ENCODE data around the gene MPP2.

The MPP2 gene

DNA sequence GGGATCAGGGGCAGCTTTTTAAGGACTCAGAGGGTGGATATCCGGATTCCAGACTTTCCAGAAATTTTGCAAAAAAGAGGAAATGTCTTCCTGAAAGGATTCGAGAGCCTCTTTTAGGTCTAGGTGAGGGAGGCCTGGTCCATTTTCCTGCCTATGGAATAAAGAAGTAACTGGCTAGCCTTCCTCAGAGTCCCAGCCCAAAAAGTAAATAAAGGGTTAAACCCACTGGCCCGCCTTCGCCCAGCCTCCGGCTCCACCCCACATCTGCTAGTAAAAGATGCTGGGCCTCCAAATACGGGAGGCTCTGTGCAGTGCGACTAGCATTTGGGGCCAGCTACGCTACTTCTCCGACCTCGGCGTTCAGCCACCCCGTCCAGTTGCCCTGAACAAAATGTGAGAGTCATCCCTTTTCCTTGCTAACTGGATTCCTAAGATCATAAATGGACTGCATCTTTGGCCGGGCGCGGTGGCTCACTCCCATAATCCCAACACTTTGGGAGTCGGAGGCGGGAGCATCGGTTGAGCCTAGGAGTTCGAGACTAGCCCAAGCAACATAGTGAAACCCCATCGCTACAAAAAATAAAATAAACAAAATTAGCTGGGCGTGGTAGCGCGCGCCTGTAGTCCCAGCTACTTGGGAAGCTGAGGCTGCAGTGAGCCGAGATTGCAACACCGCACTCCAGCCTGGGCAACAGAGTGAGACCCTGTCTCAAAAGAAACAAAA is 824 bp upstream of the MPP2 start:
- DNase-seq (ENCODE audit: extremely low spot score): peak; percentile 80
- POLR2A ChIA-PET: interaction anchor here (0.8 to 1.8 kb wide), 2 partner anchors 18 to 30 kb away, joined by 3 to 8 read pairs; no protein-coding TSS in a partner anchor
- no peak for TF ChIP-seq BHLHE40 (IDR thresholded peaks at IDR 0.05; ENCODE audit: borderline replicate concordance)
- TF ChIP-seq ZNF384 (IDR thresholded peaks at IDR 0.05): no peak
- TF ChIP-seq SP1 (IDR thresholded peaks at IDR 0.05): no peak
- 0 out of 2 replicates have a peak, but pooled peaks have one; percentile 7 for TF ChIP-seq L3MBTL2 (conservative IDR thresholded peaks at IDR 0.05)
- no peak for TF ChIP-seq FOXA1 (IDR thresholded peaks at IDR 0.05)
- TF ChIP-seq FOXM1 (IDR thresholded peaks at IDR 0.05; ENCODE audit: borderline replicate concordance): peak; percentile 67
- TF ChIP-seq, protein P1, sequence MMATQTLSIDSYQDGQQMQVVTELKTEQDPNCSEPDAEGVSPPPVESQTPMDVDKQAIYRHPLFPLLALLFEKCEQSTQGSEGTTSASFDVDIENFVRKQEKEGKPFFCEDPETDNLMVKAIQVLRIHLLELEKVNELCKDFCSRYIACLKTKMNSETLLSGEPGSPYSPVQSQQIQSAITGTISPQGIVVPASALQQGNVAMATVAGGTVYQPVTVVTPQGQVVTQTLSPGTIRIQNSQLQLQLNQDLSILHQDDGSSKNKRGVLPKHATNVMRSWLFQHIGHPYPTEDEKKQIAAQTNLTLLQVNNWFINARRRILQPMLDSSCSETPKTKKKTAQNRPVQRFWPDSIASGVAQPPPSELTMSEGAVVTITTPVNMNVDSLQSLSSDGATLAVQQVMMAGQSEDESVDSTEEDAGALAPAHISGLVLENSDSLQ (IDR thresholded peaks at IDR 0.05): no peak
- TF ChIP-seq CTBP1 (IDR thresholded peaks at IDR 0.05; ENCODE audit: borderline replicate concordance): 0 out of 2 replicates have a peak, but pooled peaks have one; percentile 25
- CTCF ChIA-PET: interaction anchor here (0.7 to 2.5 kb wide), 4 partner anchors 10 to 1378 kb away, joined by 3 to 13 read pairs (median 5); no protein-coding TSS in a partner anchor

DNA sequence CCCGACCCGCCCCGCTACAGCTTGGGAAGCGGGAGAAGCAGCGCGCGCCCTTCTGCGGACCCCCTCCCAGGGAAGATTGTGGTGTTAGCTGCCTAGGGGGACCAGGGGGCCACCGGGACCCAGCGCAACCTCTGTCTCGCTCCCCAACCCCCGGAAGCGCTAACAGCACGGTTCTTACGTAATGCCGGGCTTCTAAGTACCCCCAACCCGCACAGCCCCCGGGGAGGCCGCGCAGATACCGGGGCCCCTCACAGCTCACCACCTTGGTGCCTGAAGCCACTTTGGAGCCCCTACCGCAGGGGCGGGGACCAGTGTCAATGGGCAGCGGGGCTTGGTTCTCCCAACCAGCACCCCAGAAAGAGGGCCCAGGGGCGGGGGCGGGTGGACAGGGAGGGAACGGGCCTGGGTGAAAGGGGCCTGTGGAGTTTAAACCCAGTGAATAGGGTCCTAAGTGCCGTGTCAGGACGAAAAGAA is 348 bp downstream of the MPP2 start:
- no peak for TF ChIP-seq FOXK2 (IDR thresholded peaks at IDR 0.05)
- no peak for TF ChIP-seq FOXM1 (IDR thresholded peaks at IDR 0.05; ENCODE audit: borderline replicate concordance)
- CTCF ChIA-PET: interaction anchor here (1.2 to 2.5 kb wide), 3 partner anchors 34 to 87 kb away, joined by 3 to 13 read pairs (median 3); no protein-coding TSS in a partner anchor
- POLR2A ChIA-PET: no interaction called here
- DNase-seq (ENCODE audit: extremely low spot score): no peak

DNA sequence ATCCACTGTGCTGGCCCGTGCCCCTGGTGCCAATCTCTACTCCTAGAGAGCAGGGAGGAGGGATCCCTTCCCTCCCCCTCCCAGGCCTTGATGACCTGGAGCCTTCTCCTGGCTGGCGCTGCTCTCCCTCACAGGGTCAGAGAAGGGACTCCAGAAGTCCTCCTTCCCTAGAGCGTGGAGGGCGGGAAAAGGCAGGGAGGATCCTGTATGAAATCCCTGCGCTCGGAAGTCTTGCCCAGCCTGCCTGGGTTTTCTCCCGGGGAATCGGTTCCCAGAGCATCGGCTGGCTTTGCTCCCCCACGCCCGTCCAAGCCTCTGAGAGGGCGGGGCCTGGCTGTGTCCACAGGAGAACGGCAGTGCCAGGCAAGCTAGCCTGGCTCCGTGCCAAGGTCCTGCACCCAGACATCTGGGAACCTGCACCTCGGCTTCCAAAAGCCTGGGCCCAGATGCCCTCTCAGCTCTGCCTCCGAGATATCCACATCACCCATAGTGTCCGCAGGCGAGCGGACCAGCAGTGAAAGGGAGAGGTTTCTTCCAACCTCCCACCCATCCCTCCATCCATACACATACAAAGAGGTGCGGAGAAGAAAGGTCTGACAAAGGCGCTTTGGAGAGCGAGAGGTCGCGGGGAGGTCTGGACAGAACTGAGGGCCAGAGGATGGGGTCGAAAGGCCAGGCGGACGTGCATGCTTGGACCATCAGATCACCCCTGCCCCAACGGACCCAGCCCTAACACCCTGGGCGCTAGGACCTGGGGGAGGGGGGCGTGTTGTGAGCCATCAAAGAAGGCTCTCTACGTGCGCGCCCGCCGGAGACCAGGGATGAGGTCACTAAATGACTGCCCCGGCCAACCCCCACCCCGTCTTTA is 1.1 kb downstream of the MPP2 start:
- peak; percentile 69 for DNase-seq (ENCODE audit: extremely low spot score)
- TF ChIP-seq FOXM1 (IDR thresholded peaks at IDR 0.05; ENCODE audit: borderline replicate concordance): peak; percentile 91
- peak; percentile 51; the same call in 1 of the 2 replicates for TF ChIP-seq CTBP1 (IDR thresholded peaks at IDR 0.05; ENCODE audit: borderline replicate concordance)
- no peak for TF ChIP-seq SP1 (IDR thresholded peaks at IDR 0.05)
- ChIA-PET CTCF (interaction anchor here (1.2 to 1.7 kb wide), 3 partner anchors 35 to 88 kb away, joined by 3 read pairs; no protein-coding TSS in a partner anchor), POLR2A (no interaction called here)

DNA sequence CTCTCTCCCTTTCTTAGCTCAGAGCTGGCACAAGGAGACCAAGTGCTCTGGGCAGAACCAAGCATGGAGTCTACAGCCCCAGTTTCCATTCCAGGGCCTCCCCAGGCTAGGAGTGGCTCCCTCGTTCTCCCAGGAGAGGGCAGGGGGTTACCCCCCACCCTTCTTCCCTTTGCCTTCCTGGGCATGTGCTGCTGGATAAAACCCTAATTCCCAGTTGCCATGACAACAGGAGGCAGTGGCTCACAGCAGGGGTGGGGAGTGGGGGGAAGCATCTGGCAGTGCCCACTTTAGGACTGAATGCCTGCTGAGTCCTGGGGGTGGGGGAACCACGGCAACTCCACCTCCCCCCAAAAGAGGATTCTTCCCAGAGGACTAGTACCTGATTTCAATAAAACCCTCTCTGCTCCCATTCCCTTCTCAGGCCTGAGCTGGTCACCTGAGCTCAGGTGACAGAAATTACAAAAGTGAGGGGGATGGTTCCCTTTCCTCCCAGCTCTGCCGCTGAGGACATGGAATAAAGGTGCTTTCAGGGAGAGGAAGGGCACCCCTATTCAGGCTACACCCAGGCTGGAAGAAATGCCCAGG is 1.8 kb downstream of the MPP2 start:
- TF ChIP-seq BHLHE40 (IDR thresholded peaks at IDR 0.05; ENCODE audit: borderline replicate concordance): no peak
- TF ChIP-seq, protein P1 (IDR thresholded peaks at IDR 0.05): no peak
- no peak for TF ChIP-seq TARDBP (IDR thresholded peaks at IDR 0.05)
- TF ChIP-seq SUZ12 (IDR thresholded peaks at IDR 0.05): no peak
- no peak for TF ChIP-seq NFRKB (IDR thresholded peaks at IDR 0.05)
- TF ChIP-seq L3MBTL2 (conservative IDR thresholded peaks at IDR 0.05): no peak
- no peak for TF ChIP-seq LEF1 (IDR thresholded peaks at IDR 0.05; ENCODE audit: borderline replicate concordance)
- no peak for TF ChIP-seq FOXA1 (IDR thresholded peaks at IDR 0.05)
- no peak for TF ChIP-seq FOXM1 (IDR thresholded peaks at IDR 0.05; ENCODE audit: borderline replicate concordance)
- TF ChIP-seq ZNF384 (IDR thresholded peaks at IDR 0.05): no peak
- no peak for TF ChIP-seq ELF4 (IDR thresholded peaks at IDR 0.05)
- no peak for TF ChIP-seq ARNT (IDR thresholded peaks at IDR 0.05)
- POLR2A ChIA-PET: no interaction called here
- no peak for DNase-seq (ENCODE audit: extremely low spot score)
- CTCF ChIA-PET: interaction anchor here (1.7 kb wide), 1 partner anchor 39 kb away, joined by 3 read pairs; no protein-coding TSS in a partner anchor

DNA sequence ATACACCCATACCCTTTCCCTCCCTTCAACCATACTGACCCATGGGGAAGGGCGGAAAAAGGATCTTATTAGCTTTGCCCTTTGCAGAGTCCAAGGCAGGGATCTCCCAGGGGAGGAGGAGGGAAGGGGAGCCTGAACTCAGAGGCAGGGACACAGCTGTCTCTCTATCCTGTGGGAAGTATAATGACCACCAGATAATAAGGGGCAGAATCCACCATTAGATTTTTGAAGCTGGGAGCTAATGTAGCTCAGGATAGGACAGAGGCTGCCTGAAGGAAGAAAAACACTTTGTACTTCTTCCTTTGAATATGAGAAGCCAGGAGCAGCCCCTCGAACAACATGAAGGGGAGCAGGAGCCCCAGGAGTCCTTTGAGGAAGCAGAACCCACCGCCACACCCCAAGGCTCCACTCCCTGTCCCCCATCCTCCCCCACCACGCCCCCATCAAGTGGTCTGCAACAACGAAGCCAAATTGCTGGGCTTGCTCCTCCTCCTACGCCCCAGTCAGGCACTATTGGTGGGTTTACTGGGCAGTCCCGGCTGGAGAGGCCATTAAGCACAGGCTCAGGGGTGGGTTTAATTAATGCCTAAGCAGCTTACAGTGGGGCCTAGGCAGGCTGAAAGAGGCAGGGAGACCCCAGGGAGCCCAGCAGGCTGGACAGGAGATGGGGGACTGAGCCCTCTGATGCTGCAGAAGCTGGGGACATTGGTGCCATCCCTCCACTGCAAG is 5.3 kb downstream of the MPP2 start:
- ChIA-PET POLR2A (no interaction called here), CTCF (interaction anchor here (0.5 to 1.0 kb wide), 3 partner anchors 8 to 24 kb away, joined by 5 read pairs; no protein-coding TSS in a partner anchor)
- TF ChIP-seq FOXA1 (IDR thresholded peaks at IDR 0.05) (no peak), FOXM1 (IDR thresholded peaks at IDR 0.05; ENCODE audit: borderline replicate concordance) (no peak), LEF1 (IDR thresholded peaks at IDR 0.05; ENCODE audit: borderline replicate concordance) (no peak), SP1 (IDR thresholded peaks at IDR 0.05) (no peak), ELF4 (IDR thresholded peaks at IDR 0.05) (no peak), SUZ12 (IDR thresholded peaks at IDR 0.05) (no peak), FOXK2 (IDR thresholded peaks at IDR 0.05) (no peak), NFRKB (IDR thresholded peaks at IDR 0.05) (no peak), L3MBTL2 (conservative IDR thresholded peaks at IDR 0.05) (no peak), ZNF384 (IDR thresholded peaks at IDR 0.05) (no peak)
- TF ChIP-seq, protein P1 (IDR thresholded peaks at IDR 0.05): no peak

More for the DNA sequence above, 5.3 kb downstream of the MPP2 start:
- no peak for DNase-seq (ENCODE audit: extremely low spot score)

Data from HEK293T (cell line).